ES-I3 (cell line): ENCODE results near the gene KIAA1217.

ENCODE experiments used
- H3K36me3 ChIP-seq: 2 replicates; pipeline ENCODE4 v1.6.1; 2013; ENCODE audit warnings: mild to moderate bottlenecking, low read length, control low read depth, moderate library complexity; ENCODE audit not compliant: insufficient read depth
- H3K4me1 ChIP-seq: 2 replicates; pipeline ENCODE4 v1.6.1; 2013; ENCODE audit warnings: mild to moderate bottlenecking, control low read depth, low read length; ENCODE audit not compliant: insufficient read depth
- H3K9ac ChIP-seq: 2 replicates; pipeline ENCODE4 v1.6.1; 2013; ENCODE audit warnings: low read depth, mild to moderate bottlenecking, low read length, moderate library complexity
- H3K9me3 ChIP-seq: 2 replicates; pipeline ENCODE4 v1.6.1; 2013; ENCODE audit warnings: mild to moderate bottlenecking, low read length, moderate library complexity; ENCODE audit not compliant: control insufficient read depth, insufficient read depth

Gene KIAA1217

DNA sequence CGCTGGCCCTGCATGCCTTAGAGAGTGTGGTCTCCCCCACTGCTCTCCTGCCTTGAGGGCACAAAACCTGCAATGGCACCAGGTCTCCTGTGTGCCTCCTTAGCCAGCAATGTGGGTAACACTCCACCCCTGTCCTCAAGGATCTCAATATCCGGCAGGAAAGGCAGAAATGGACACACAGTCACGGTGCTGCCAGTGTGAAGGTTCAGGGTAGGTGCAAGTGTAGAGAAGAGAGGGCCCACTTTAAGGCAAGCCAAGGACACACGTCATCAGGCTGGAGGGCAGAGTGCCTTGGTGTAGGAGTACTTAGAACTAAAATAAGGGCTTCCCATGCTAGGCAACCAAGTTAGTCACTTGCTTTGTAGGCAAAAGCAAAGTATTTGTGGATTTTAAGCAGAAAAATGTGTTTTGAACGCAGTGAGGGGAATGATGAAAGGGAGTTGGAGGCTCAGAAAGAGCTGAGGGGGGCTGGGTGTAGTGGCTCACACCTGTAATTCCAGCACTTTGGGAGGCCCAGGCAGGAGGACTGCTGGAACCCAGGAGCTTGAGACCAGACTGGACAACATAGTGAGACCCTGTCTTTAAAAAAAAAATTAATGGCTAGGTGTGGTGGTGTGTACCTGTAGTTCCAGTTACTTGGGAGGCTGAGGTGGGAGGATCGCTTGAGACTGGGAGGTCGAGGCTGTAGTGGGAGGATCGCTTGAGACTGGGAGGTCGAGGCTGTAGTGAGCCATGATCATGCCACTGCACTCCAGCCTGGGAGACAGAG, 361.9 kb downstream of the KIAA1217 start:
- H3K4me1 ChIP-seq = peaks cover 6% of the 10 kb centered on the region
- H3K36me3 ChIP-seq = no peaks in the 10 kb centered on the region
- no peaks in the 10 kb centered on the region for H3K9me3 ChIP-seq
- H3K9ac ChIP-seq = no peak overlapping the region

GRCh38 chr10:24571870-24572450, 363.0 kb downstream of the KIAA1217 start:
- Histone ChIP-seq H3K36me3 (no peaks in the 10 kb centered on the region), H3K4me1 (peaks cover 6% of the 10 kb centered on the region), H3K9me3 (no peaks in the 10 kb centered on the region), H3K9ac (no peak overlapping the region)

- Histone ChIP-seq H3K9me3 (no peaks in the 10 kb centered on the region), H3K9ac (no peak overlapping the region)
These were observed 365.2 kb downstream of the KIAA1217 start for GRCh38 chr10:24574161-24574560.

GRCh38 chr10:24574578-24575155, 365.7 kb downstream of the KIAA1217 start:
- Histone ChIP-seq H3K9me3 (no peaks in the 10 kb centered on the region), H3K4me1 (peaks cover 6% of the 10 kb centered on the region), H3K36me3 (no peaks in the 10 kb centered on the region), H3K9ac (no peak overlapping the region)

More at GRCh38 chr10:24574161-24574560, 365.2 kb downstream of the KIAA1217 start:
- Histone ChIP-seq H3K4me1 (peaks cover 6% of the 10 kb centered on the region), H3K36me3 (no peaks in the 10 kb centered on the region)

DNA sequence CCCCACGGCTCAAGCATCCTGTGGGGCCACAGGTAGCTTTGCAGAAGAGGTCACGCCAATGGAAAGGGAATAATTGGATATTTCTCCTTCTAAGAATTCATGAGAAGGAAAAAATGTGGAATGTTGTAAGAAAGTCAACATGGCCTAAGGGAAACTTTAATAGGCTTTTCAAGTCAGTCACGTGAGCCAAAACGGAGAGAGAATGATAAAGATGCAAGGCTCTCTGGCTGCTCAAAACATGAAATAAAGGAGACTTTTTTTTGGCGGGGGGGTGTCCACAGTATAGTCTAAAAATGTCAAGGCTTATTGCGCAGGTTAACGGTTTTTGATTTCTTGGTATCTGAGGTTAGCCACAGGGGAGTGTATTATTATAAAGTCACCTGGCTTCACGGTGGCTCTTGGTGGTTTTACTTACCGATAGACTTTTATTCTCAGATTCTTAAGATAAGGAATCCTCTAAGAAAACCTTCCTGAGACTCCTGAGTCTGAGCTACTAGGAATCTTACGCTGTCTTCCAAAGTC, 366.6 kb downstream of the KIAA1217 start:
- Histone ChIP-seq H3K9me3 (no peaks in the 10 kb centered on the region), H3K4me1 (peaks cover 6% of the 10 kb centered on the region), H3K36me3 (no peaks in the 10 kb centered on the region), H3K9ac (no peak overlapping the region)

- peaks cover 6% of the 10 kb centered on the region for H3K4me1 ChIP-seq
- H3K9me3 ChIP-seq = no peaks in the 10 kb centered on the region
- H3K9ac ChIP-seq = no peak overlapping the region
- no peaks in the 10 kb centered on the region for H3K36me3 ChIP-seq
These were observed 370.5 kb downstream of the KIAA1217 start for GRCh38 chr10:24579448-24579847.

GRCh38 chr10:24579906-24580305, 371.0 kb downstream of the KIAA1217 start:
- Histone ChIP-seq H3K9me3 (no peaks in the 10 kb centered on the region), H3K36me3 (no peaks in the 10 kb centered on the region), H3K4me1 (peaks cover 5% of the 10 kb centered on the region), H3K9ac (no peak overlapping the region)

DNA sequence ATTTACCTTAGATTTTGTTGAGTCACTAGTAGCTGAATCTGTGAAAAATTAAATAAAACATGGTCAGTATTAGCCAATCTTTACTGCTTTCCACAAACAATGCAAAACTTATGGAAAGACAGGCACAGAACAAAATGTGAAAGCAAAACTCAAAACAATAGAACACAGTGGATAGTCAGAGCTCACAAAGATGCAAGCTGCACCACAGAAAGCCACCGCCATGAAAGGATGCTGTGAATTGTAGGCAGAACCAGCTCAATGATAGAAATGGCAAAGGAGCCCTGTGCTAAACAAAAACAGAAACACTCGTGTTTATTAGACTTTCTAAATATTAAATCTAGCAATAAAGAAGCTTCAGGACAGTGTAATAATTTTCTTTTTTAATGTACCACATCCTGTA, 380.3 kb downstream of the KIAA1217 start:
- Histone ChIP-seq H3K4me1 (no peaks in the 10 kb centered on the region), H3K9ac (no peak overlapping the region), H3K36me3 (peaks cover 14% of the 10 kb centered on the region), H3K9me3 (no peaks in the 10 kb centered on the region)

GRCh38 chr10:24590697-24591457, 381.9 kb downstream of the KIAA1217 start:
- Histone ChIP-seq H3K36me3 (peaks cover 14% of the 10 kb centered on the region), H3K9ac (no peak overlapping the region), H3K4me1 (no peaks in the 10 kb centered on the region), H3K9me3 (no peaks in the 10 kb centered on the region)

- peaks cover 12% of the 10 kb centered on the region for H3K36me3 ChIP-seq
These were observed 387.4 kb downstream of the KIAA1217 start for GRCh38 chr10:24596217-24596930.

DNA sequence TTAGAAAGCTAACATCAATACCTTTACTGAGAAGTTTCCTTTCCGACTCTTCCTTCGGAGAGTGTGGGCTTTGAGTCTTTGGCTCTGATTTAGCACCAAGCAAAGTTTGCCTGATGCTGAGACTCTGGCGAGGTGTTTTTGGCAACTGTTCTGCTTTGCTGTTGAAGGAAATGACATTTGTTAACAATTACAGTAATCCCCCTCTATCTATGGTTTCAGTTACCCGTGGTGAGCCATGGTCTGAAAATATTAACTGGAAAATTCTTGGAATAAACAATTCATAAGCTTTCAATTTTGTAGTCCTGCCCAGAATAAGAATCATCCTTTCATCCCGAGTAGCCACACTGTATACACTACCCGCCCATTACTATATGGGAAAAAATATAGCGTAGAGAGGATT, 388.5 kb downstream of the KIAA1217 start:
- Histone ChIP-seq H3K9me3 (no peaks in the 10 kb centered on the region; the same call in 1 of the 2 replicates), H3K4me1 (no peaks in the 10 kb centered on the region), H3K36me3 (peaks cover 4% of the 10 kb centered on the region; the same call in 1 of the 2 replicates), H3K9ac (no peak overlapping the region)

More at GRCh38 chr10:24596217-24596930, 387.4 kb downstream of the KIAA1217 start:
- Histone ChIP-seq H3K9ac (no peak overlapping the region), H3K9me3 (no peaks in the 10 kb centered on the region; the same call in 1 of the 2 replicates), H3K4me1 (no peaks in the 10 kb centered on the region)
